NOMO-1 treated with dmso at 0.1 percent for 144 hours (cell line): ENCODE measurements around the gene ADM2.

ENCODE experiments used
- DNase-seq: peaks from one replicate; lab custom pipeline; 2025; ENCODE audit not compliant: unreplicated experiment; lab: John Stamatoyannopoulos, UW

ADM2 gene

DNA sequence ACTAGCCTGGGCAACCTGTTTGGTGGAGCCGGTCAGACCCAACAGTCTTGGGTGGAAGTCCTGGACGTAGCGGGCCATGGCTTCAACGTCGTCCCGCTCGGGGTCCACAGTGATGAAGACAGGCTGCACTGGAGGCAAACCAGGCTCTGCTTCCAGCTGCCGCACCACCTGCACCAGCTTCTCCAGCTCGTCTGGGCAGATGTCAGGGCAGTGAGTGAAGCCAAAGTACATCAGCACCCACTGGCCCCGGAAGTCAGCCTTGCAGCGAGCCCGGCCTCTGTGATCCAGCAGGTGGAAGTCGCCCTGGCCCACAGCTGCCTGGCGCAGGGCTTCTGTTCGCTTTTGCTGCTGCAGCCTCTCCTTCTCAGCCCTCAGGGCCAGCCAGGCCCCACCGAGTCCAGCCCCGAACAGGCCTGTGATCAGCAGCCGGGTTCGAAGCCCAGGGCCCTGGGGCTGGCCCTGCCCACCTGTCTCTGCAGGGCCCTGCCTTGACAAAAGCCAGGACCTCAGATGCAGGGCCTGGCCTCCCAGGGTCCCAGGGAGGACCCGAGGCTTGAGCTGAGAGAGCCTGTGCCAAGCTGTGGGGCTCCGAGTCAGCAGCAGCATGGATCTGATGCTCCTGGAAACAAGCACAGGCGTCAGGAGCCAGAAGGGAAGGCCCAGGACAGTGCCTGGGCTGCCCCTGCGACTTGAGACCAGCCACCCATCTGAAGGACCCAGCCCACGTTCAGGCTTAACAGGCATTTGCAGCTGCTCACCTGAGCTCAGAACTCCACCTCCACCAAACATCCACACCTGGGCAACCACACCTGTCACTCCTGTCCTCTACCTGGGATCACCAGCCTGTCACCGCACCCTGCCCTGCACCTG is 42.7 kb downstream of the ADM2 start:
- DNase-seq: no peak

- no peak for DNase-seq
Observed at GRCh38 chr22:50524676-50525103, 43.3 kb downstream of the ADM2 start.

GRCh38 chr22:50525104-50525857 is 43.9 kb downstream of the ADM2 start, which contains the start of gene SCO2:
TSS of gene SCO2 (minus strand) at chr22:50525598. CDS start at chr22:50524411, 1,187 bp downstream.
- peak; percentile 94 for DNase-seq

DNA sequence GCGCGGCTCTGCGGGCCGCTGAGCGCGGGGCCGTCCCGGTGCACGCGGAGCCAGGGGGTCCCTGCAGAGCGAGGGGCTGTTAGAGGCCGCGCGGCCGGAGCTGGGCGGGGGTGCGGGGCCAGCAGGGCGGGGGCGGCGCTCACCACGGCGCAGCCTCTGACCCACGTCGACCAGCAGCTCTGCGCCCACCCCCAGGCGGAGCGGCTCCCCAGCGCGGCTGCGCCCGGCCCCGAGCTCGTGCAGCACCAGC is 44.4 kb downstream of the ADM2 start:
- DNase-seq: no peak

- peak; percentile 57 for DNase-seq
Observed at GRCh38 chr22:50526108-50526833, 44.9 kb downstream of the ADM2 start.

GRCh38 chr22:50526834-50527801 is 45.8 kb downstream of the ADM2 start:
- DNase-seq: peak; percentile 90

DNA sequence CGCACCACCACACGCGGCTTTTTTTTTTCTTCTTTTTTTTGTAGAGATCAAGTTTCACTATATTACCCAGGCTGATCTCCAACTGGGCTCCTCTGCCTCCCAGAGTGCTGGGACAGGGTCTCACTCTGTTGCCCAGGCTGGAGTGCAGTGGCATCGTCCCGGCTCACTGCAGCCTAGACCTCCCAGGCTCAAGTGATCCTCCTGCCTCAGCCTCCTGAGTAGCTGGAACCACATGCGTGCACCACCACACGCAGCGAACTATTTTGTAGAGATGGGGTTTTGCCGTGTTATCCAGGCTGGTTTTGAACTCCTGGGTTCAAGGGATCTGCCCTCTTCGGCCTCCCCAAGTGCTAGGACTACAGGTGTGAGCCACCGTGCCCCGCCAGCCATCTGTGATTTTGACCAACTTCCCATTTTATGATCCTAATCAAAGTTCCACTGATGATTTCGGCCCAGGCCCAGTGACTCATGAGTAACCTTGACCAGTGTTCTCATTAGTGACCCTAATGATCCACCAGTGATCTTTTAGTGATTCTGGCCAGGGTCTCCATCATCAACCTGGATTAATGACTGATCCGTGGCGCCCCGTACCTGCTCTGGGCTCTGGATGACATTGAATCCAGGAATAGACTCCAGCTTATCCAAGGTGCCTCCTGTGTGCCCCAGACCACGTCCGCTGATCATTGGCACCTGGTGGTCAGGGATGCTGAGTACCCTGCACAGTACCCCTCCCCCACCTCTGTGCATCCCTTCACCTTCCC is 46.8 kb downstream of the ADM2 start:
- DNase-seq: no peak

- DNase-seq: no peak
Observed at GRCh38 chr22:50528682-50529415, 47.5 kb downstream of the ADM2 start.

GRCh38 chr22:50529416-50529896 is 48.1 kb downstream of the ADM2 start:
- DNase-seq: no peak

DNA sequence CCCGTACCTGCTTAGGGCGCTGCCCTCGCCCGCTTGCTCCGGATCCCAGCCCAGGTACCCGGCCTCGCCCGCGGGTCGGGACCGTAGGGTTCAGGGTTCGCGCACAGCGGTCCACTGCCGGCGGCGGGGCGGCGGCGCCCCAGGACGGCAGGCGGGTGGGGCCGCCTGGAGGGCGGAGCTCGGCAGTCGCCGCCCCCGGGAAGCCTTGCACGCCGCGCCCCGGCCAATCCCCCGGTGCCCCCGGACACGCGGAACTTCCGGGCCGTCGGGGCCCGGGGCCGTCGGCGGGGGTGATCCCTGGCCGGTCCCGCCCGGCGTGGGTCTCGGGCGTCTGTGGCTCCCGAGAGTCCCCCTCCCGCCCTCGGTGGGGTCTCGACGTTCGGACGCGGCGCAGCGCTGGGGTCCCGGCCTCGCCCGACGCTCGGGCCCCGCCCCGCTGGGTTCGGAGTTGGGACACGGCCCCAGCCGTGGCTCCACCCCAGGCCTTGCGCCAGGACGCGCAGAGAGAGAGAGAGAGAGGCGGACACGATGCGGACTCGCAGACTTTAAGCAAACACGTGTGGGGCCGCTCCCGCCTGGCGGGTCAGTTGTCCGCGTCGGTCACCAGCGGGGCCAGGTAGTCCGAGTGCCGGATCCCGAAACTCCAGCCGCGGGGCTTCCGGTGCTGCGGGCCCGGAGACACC is 48.7 kb downstream of the ADM2 start, which contains the start of gene TYMP:
Gene TYMP (minus strand): TSS at position 116 of the 683 bp plus-strand sequence. CDS start 303 bp downstream, outside the sequence.
- DNase-seq: peak; percentile 85

DNA sequence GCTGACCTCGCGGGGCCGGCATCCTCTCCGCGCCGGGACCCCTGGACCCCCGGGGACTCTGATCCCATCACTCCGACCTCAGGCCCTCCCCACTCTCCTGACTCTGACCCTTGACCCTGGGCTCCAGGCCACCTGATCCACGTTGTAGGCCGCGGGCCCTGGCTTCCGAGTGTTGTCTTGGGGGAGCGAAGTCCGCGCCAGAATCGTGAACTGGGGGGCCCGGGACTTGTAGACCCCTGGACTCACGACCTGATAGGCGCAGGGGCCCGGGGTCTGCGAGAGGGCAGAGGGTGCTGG is 49.2 kb downstream of the ADM2 start:
- DNase-seq: no peak

DNA sequence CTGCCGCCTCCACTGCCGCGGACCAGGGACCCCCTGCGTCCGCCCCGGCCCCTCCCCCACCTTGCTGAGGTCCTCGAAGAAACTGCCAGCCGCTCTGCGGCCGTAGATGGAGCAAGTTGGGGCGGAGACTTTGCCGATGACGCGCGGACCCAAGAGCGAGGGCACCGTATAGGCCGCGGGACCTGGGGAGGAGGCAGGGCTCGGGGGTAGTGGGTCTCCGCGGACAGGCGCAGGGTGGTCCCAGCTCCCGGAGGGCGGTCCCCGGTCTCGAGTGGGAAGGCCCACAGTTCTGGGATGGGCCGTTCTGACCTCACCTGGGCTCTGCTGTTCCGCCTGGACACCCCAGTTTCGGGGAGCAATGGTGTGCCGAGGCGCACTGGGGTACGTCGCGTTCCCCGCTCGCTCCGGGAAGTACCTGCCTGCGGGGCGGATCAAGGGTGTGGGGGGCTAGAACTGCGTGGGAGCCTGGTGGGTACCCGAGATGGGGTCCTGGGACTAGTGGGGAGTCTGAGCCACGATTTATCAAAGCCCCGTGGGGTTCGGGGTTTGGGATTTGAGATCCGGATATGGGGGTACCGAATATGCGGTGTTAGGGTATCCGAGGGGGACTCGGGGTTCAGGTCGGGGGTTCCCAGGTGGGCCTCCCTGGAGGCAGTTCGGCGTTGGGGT is 49.7 kb downstream of the ADM2 start:
- DNase-seq: peak; percentile 86

- DNase-seq: peak; percentile 63
Observed at GRCh38 chr22:50531546-50531961, 50.2 kb downstream of the ADM2 start.

DNA sequence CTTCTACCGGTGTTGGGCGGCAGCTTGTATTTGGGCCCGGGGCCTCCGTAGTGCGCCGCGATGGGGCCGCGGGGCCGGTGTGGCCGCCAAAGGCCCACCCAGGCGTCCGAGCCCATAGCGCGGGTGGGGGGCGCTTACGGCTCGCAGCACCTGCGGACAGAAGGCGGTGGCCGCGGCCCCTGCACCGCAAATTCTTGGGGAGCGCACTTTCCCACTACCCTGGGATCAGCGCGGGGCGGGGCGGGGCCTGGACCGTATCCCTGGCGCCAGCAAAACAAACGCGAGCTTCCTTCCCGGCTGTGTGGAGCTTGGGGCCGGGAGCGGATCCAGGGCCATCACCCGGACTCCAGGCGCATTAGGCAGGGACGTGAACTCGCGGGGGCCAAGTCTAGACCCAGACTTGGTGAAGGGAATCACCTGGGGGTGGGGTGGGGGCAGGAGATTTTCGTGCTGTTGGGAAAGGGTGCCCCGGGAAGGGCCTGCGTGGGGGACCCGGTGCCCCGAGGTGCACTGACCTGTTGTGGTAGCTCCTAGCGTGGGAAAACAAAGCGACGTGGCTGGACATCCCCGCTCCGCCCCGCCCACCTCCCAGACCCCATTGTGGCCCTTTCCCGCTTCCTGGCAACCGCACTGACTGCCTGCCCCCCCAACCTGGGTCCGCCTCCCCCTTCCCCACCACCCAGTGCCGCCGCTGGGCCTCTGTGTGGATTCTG is 50.8 kb downstream of the ADM2 start:
- no peak for DNase-seq

- no peak for DNase-seq
Observed at GRCh38 chr22:50532824-50533796, 51.8 kb downstream of the ADM2 start.
